Measurements from ENCODE around the gene ELOVL3. TPM values are rescaled to one million over a fixed set of nuclear protein-coding genes. Genes with fewer than 3 reads are reported as not detected.
"Not testable (repeated sequence)": the region's sequence is repeated elsewhere in the genome, so short reads cannot be mapped to it uniquely, and the experiment has no call there.

Gene ELOVL3
- total RNA-seq, 4 donors from 2014 or later = 0.72 to 4.6 (median 2.1) TPM

DNA sequence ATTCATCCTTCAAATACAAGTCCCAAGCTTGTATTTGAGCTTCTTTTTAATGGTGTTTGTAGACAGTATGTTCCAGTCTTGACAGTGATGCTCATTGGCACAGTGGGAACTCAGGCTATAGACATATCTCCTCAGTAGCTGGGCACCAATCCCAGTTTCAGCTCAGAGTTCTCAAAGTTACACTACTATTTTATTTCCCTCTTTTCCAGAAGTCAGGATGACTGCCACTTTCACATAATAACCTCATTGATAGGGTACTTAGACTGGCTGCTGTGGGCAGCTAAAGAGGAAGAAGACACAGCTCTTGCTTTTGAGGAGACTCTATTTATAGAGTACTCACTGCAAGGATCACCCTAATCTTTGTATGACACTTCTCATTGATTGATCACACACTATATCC, 21.6 kb downstream of the ELOVL3 start:
- TF ChIP-seq, protein P1, sequence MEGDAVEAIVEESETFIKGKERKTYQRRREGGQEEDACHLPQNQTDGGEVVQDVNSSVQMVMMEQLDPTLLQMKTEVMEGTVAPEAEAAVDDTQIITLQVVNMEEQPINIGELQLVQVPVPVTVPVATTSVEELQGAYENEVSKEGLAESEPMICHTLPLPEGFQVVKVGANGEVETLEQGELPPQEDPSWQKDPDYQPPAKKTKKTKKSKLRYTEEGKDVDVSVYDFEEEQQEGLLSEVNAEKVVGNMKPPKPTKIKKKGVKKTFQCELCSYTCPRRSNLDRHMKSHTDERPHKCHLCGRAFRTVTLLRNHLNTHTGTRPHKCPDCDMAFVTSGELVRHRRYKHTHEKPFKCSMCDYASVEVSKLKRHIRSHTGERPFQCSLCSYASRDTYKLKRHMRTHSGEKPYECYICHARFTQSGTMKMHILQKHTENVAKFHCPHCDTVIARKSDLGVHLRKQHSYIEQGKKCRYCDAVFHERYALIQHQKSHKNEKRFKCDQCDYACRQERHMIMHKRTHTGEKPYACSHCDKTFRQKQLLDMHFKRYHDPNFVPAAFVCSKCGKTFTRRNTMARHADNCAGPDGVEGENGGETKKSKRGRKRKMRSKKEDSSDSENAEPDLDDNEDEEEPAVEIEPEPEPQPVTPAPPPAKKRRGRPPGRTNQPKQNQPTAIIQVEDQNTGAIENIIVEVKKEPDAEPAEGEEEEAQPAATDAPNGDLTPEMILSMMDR (IDR thresholded peaks at IDR 0.05) = no peak
- ATAC-seq (ENCODE audit: low FRiP score) (no peak), DNase-seq (ENCODE audit: low spot score) (no peak)

DNA sequence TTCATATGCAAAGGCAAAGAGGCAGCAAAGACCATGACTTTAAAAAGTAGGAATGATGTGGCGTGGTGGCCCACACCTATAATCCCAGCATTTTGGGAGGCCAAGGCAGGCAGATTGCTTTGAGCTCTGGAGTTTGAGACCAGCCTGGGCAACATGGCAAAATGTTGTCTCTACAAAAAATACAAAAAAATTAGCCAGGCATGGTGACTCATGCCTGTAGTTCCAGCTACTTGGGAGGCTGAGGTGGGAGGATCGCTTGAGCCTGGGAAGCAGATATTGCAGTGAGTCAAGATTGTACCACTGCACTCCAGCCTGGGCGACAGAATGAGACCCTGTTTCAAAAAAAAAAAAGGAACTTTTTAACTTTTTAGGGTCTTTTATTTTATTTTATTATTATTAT, 26.4 kb downstream of the ELOVL3 start:
- ATAC-seq (ENCODE audit: low FRiP score); DNase-seq (ENCODE audit: low spot score): not testable (repeated sequence)

DNA sequence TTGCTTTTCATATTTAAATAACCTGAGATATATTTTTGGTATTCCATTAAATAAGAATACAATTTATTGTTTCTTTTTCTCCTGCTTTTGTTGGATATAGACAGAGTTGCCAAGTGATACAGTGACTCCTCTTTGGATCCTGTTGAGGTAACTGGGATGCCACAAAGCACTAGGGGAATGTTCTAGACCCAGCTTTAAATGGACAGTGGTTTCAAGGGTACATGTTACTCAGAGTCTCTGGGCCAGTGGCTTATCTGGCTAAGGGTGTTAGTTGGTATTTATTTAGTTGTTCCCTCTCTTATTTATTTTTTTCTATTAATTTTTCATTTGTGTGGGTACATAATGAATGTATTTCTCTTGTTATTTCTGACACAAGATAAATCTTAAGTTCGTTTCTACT, 28.3 kb downstream of the ELOVL3 start:
- DNase-seq (ENCODE audit: low spot score) = no peak
- no peak for ATAC-seq (ENCODE audit: low FRiP score)
- TF ChIP-seq, protein P1 (IDR thresholded peaks at IDR 0.05) = no peak

DNA sequence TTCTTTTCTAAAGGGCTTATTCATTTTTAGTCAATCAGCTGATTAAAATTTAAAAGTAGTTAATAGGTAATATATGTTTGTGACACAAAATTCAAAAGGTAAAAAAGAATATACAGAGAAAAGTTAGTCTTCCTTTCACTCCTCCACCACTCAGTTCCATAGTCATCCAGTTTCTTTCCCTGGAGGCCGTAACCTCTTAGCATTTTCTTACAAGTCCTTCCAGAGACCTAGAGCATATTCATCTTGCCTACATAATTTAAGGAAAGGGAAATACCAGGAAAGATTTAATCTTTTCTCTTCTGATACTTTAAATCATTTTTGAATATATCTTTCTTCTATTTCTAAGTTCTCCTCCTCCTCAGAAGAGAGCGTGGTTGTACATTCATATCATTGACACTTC, 29.3 kb downstream of the ELOVL3 start:
- ATAC-seq (ENCODE audit: low FRiP score) (no peak), DNase-seq (ENCODE audit: low spot score) (no peak)
- TF ChIP-seq, protein P1 (IDR thresholded peaks at IDR 0.05) = no peak

DNA sequence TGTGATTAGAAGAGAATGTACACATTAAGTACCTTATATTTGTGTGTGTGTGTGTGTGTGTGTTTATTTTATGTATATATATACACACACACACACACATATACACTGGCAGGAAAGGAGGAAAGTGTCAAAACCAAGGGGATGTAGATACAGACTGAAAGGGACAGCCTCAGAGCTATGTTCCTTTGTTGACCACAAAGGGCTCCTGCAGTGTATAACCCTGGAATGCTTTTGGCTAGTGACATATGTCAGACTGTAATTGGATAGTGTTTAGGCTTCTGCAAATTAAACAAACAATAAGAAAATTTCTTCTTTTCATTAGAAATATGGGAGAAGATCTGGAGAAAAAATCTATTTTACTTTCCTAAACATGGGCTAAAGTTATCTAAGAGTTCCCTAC, 35.1 kb downstream of the ELOVL3 start:
- ATAC-seq (ENCODE audit: low FRiP score) = no peak
- DNase-seq (ENCODE audit: low spot score) = no peak

DNA sequence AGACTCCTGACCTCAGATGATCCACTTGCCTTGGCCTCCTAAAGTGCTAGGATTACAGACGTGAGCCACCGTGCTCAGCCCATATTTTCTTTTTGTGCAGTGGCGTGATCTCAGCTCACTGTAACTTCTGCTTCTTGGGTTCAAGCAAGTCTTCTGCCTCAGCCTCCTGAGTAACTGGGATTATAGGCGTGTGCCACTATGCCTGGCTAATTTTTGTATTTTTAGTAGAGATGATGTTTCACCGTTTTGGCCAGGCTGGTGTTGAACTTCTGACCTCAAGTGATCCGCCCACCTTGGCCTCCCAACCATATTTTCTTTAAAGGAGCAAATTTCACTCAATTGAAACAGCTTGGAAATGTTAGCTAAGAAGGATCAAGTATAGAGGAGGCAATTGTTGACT, 35.7 kb downstream of the ELOVL3 start:
- ATAC-seq (ENCODE audit: low FRiP score) = no peak

More for the DNA sequence above, 35.1 kb downstream of the ELOVL3 start:
- TF ChIP-seq, protein P1 (IDR thresholded peaks at IDR 0.05) = no peak

DNA sequence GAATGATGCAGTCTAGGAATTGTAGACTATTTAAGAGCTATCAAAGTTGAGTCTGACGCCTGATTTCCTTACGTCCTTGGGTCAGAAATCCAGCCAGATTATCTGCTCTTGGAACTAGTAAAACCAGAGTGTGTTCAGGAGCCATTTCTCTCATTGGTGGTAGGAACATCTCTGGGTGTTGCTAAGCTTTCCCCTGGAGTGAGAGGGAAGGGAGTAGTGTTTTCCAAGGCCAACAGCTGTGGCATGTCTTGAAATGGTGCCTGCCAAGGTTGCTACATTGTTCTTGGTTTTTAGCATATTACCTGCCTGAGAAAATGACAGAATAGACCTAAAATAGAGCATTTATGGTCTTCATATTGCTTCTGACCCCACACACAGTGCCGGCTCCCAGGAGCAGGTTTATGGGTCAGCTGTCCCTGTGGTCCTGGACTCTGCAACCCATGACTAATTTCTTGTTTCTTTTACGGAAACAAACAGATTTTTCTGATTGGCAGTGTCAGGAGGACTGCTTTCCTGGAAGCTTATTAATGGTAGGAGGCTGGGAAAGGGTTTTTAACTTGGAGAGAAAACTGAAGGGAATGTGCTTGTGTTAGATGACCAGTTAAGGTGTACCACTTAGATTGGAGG, 36.8 kb downstream of the ELOVL3 start:
- ATAC-seq (ENCODE audit: low FRiP score) = no peak
- TF ChIP-seq, protein P1 (IDR thresholded peaks at IDR 0.05) = no peak
- no peak for DNase-seq (ENCODE audit: low spot score)

More for the DNA sequence above, 35.7 kb downstream of the ELOVL3 start:
- TF ChIP-seq, protein P1 (IDR thresholded peaks at IDR 0.05) = no peak
- DNase-seq (ENCODE audit: low spot score) = no peak
